ENCODE measurements around the gene WDFY4.

WDFY4 gene

GRCh38 chr10:48711830-48712229, 27.2 kb downstream of the WDFY4 start:
- no peak for DNase-seq (ENCODE audit: low read depth in 3 of 3)

GRCh38 chr10:48714088-48714487, 29.4 kb downstream of the WDFY4 start:
- no peak for DNase-seq (ENCODE audit: low read depth in 3 of 3)

GRCh38 chr10:48716416-48716815, 31.7 kb downstream of the WDFY4 start:
- no peak for DNase-seq (ENCODE audit: low read depth in 3 of 3)

GRCh38 chr10:48720611-48721010, 35.9 kb downstream of the WDFY4 start:
- no peak for DNase-seq (ENCODE audit: low read depth in 3 of 3)

- no peak for DNase-seq (ENCODE audit: low read depth in 3 of 3)
Observed at GRCh38 chr10:48722153-48723145, 37.8 kb downstream of the WDFY4 start.

GRCh38 chr10:48724127-48724526, 39.5 kb downstream of the WDFY4 start:
- no peak for DNase-seq (ENCODE audit: low read depth in 3 of 3)

GRCh38 chr10:48725708-48726107, 41.0 kb downstream of the WDFY4 start:
- no peak for DNase-seq (ENCODE audit: low read depth in 3 of 3)

- DNase-seq (ENCODE audit: low read depth in 3 of 3): no peak
Observed at GRCh38 chr10:48727866-48728265, 43.2 kb downstream of the WDFY4 start.

- no peak for DNase-seq (ENCODE audit: low read depth in 3 of 3)
Observed at GRCh38 chr10:48729222-48729621, 44.5 kb downstream of the WDFY4 start.

GRCh38 chr10:48729941-48730457, 45.3 kb downstream of the WDFY4 start:
- no peak for DNase-seq (ENCODE audit: low read depth in 3 of 3)

GRCh38 chr10:48731141-48731540, 46.5 kb downstream of the WDFY4 start:
- DNase-seq (ENCODE audit: low read depth in 3 of 3): no peak

GRCh38 chr10:48731654-48732053, 47.0 kb downstream of the WDFY4 start:
- no peak for DNase-seq (ENCODE audit: low read depth in 3 of 3)

- DNase-seq (ENCODE audit: low read depth in 3 of 3): no peak
Observed at GRCh38 chr10:48733329-48733728, 48.7 kb downstream of the WDFY4 start.

- no peak for DNase-seq (ENCODE audit: low read depth in 3 of 3)
Observed at GRCh38 chr10:48735836-48736390, 51.2 kb downstream of the WDFY4 start.

GRCh38 chr10:48736596-48736995, 51.9 kb downstream of the WDFY4 start:
- no peak for DNase-seq (ENCODE audit: low read depth in 3 of 3)

GRCh38 chr10:48737886-48738285, 53.2 kb downstream of the WDFY4 start:
- no peak for DNase-seq (ENCODE audit: low read depth in 3 of 3)

GRCh38 chr10:48739170-48739569, 54.5 kb downstream of the WDFY4 start:
- DNase-seq (ENCODE audit: low read depth in 3 of 3): no peak

GRCh38 chr10:48740015-48740707, 55.5 kb downstream of the WDFY4 start:
- no peak for DNase-seq (ENCODE audit: low read depth in 3 of 3)

- no peak for DNase-seq (ENCODE audit: low read depth in 3 of 3)
Observed at GRCh38 chr10:48740988-48741387, 56.3 kb downstream of the WDFY4 start.

- no peak for DNase-seq (ENCODE audit: low read depth in 3 of 3)
Observed at GRCh38 chr10:48742891-48743860, 58.5 kb downstream of the WDFY4 start.

- DNase-seq (ENCODE audit: low read depth in 3 of 3): no peak
Observed at GRCh38 chr10:48744587-48744986, 59.9 kb downstream of the WDFY4 start.
